NCI-H187 treated with DMSO at 0.1 percent for 48 hours (cell line): Measurements from ENCODE around the gene OR6C2.
"Not testable (repeated sequence)": the region's sequence is repeated elsewhere in the genome, so short reads cannot be mapped to it uniquely, and the experiment has no call there.

Experiments
- DNase-seq: peaks from one replicate; lab custom pipeline; 2025; lab: John Stamatoyannopoulos, UW

The OR6C2 gene

DNA sequence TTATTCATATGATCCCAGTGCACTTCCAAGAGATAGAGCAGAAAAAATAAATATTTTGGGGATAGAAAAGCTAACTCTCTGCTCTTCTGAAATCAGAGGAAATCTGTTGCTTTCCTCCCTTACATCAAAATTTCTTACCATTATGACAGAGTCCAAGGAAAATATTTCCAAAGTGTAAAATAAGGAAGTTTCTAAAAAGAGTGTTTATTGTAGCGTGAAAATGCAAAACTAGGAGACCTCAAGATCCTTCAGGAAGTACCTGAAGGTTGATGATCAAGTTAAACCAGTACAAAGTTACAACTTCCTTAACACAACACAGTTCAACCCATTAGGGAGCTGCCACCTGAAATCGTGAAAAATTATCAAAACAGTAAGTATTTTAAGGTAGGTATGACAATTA lies at the start of gene OR6C2:
OR6C2 (plus strand) TSS at position 301 of the 400 bp plus-strand sequence. CDS start 8,138 bp downstream, outside the sequence.
- DNase-seq, result no peak

DNA sequence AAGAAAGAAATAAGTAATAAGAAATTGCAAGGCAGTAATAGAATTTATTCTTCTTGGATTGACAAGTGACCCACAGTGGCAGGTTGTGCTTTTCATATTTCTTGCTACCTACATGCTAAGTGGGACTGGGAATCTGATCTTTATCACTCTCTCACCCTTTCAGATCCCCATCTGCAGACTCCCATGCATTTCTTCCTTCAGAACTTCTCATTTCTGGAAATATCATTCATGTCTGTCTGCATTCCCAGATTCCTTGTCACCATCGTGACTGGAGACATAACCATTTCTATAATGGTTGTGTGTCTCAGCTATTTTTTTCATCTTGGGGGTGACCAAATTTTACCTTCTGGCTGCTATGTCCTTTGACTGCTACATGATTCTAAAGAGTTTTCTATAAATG lies 47.5 kb upstream of the OR6C2 start:
- DNase-seq, result no peak

DNA sequence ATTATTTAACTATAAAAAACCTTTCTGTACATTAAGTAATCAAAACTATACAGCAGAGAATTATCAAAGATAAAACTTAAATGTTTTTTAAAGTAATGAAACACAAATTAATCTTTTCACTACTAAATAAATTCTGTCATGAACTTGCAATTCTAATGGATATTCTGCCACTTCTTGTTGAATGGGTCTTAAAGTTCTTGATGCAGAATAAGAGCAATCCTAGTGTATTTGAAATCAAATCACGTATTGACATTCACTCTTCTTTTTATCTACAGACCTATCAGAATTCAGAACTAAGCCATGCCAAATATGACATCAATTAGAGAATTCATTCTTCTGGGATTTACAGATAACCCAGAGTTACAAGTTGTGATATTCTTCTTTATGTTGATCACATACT lies 43.6 kb upstream of the OR6C2 start, which contains the start of gene OR6C65:
OR6C65 (plus strand) TSS at position 301 of the 400 bp plus-strand sequence; CDS start at position 301, 0 bp downstream.
- no peak for DNase-seq

DNA sequence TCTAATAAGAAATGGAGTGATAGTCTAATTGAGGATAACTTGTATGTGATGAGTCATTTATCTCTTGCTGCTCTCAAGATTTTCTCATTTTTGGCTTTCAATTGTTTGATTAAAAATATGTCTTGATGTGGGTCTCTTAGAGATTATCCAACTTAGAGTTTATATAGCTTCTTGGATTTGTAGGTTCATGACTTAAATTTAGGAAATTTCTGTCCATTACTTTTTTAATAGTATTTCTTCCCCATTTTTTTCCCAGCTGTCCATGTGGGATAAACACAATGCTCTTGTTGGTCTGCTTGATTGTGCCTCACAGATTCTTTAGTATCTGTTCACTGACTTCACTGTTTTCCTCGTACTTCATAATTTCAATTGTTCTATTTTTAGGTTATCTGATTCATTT lies 36.0 kb upstream of the OR6C2 start:
- DNase-seq, result no peak

DNA sequence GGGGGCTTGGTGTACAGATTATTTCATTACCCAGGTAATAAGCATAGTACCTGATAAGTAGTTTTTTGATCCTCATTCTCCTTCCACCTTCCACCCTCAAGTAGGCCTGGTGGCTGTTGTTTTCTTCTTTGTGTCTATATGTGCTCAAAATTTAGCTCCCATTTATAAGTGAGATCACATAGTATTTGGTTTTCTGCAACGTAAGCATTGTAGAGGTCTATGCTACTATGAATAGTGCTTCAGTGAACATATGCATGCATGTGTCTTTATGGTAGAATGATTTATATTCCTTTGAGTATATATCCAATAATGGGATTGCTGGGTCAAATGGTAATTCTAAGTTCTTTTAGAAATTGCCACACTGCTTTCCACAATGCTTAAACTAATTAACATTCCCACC lies 34.7 kb upstream of the OR6C2 start:
- DNase-seq, result not testable (repeated sequence)

DNA sequence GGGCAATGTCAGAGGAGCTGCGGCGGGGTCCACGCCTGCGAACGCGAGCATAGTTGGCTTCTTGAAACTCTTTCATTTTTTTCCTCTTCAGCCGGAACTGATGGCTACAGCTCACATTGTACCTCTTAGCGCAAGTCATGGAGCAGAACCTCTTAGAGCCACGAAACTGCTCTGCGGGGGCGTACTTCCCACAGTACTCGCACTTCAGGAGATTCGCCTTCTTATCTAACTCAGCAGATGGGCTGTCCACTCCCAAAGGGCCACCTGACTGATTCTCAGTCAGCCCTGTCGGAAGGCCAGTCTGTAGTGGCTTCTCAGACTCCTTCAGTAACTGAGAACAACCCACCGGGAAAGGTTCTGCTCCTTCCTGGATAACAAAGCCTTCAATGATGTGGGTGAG lies 31.7 kb upstream of the OR6C2 start:
- DNase-seq, result not testable (repeated sequence)

DNA sequence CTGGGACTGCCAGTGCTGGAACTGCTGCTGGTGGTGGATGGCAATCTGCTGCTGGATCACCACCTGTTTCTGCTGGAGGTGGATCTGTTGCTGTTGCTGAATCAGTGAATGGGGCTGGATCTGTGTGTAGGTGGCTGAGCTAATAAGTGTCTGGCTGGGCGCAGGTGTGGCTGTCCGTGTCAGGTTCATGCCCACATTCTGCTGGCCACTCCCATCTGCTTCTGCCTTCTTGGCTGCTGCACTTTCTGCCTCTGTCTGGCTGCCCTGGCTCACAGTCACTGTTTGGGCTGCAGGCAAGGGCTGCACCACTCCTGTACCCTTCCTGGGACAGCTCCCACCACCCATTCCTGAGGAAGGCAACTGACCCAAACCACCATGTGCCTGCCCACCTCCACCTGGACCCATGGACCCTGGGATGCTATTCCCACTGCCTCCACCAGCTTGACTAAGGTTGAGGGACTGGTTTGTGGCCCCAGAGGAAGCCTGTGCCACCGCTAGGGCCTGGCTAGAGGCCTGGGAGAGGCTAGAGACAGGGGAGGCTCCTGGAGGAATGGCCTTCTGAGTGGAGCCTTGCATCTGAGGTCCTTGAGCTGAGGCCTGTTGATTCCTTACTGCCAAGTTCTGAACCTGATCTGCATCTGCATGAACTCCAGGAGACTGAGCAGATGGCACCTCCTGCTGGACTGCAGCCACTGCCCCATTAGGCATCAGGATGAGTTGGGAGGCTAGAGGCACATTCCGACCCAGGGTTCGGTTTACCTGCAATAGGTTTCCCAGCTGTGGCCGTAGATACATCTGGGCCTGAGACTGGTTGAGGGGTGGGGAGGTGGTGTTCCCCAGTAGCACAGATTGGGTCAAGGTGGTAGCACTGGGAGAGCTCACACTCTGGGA lies 30.1 kb upstream of the OR6C2 start:
- DNase-seq, result not testable (repeated sequence)

DNA sequence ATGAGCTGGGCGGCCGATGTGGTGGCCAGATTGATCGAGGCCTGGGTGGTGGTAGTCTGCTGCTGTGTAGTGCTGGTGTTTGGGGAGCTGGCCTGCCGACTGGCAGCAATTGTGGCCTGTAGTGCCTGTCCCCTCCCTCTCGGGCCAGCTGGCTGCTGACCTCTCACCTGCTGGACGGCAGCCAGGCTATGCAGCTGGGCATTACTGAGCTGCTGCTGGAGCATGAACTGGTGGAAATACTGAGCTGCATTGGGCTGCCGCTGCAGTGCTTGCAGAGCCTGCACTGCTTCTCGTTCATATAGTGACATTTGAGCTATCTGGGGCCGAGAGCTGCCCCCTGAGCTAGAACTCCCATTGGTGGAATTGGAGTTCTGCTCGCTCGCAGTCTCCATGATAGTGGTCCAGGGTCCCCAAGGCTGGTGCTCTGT lies 29.5 kb upstream of the OR6C2 start:
- not testable (repeated sequence) for DNase-seq

DNA sequence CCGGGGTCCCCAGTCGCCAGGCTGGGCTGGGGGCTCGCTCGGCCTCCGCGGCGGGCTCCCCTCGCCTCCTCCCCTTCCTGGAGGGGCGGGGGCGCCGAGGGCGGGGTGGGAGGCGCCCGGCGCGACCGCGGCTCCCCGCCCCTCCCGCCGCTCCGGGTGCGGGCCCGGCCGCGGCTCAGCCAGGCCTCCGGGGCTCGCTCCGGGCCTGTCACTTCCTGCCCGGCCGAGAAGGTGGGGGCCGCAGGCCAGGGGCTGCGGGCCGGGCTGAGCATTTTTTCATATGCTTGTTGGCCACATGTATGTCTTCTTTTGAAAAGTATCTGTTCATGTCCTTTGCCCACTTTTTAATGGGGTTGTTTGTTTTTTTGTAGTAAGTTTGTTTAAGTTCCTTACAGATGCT lies 29.0 kb upstream of the OR6C2 start:
- DNase-seq, result not testable (repeated sequence)

DNA sequence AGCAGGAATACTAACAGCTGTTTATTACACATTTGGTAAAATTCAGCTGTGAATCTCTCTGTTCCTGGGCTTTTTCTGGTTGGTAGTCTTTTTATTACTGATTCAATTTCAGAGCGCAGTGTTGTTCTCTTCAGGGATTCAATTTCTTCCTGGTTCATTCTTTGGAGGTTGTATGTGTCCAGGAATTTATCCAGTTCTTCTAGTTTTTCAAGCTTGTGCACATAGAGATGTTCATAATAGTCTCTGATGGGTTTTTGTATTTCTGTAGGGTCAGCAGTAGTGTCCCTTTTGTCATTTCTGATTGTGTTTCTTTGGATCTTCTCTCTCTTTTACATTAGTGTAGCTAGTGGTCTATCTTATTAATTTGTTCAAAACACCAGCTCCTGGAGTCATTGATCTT lies 26.9 kb upstream of the OR6C2 start:
- DNase-seq, result no peak

DNA sequence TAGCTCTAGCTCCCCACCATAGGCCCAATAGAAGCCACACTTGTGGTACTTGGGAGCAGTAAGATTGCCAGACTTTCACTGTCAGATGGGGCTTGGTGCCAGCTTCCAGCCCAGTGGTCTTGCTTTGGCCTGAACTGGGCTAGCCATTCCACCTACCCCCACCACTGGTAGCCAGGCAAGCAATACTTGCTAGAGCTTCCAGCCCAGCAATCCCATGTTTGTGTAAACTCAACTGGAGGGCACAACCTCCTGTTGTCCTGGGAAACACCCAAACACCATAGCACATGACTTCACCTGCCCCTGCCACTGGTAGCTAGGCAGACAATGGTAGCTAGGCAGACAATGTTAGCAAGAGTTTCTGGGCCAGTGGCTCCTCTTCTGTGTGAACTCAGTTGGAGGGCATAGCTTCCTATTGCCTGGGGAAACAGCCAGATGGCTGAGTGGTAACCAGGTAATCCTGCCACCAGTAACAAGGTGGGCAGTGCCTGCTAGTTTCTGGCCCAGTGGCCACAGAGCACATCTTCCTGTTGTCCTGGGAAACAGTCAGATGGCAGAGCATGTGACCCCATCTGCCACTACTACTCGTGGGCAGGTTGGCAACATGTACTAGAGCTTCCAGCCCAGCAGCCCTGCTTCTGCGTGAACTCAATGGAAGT lies 23.4 kb upstream of the OR6C2 start:
- no peak for DNase-seq

DNA sequence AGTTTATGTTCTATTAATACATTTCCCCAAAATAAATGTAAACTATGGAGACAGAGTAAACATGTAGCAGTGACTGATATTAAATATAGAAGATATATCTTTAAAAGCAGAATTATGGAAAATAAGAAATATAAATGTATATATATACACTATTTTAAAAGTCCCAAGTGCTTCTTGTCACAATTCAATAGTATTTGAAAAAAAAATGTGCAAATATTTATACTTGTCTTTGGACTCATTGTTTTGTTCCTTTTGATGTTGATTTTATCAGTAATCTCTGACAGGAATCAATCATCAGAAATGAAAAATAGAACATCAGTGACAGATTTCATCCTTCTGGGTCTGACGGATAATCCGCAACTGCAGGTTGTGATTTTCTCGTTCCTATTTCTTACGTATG lies 17.9 kb upstream of the OR6C2 start, which contains the start of gene OR6C76:
OR6C76 (plus strand) TSS at position 301 of the 400 bp plus-strand sequence; CDS start at position 301, 0 bp downstream.
- no peak for DNase-seq

DNA sequence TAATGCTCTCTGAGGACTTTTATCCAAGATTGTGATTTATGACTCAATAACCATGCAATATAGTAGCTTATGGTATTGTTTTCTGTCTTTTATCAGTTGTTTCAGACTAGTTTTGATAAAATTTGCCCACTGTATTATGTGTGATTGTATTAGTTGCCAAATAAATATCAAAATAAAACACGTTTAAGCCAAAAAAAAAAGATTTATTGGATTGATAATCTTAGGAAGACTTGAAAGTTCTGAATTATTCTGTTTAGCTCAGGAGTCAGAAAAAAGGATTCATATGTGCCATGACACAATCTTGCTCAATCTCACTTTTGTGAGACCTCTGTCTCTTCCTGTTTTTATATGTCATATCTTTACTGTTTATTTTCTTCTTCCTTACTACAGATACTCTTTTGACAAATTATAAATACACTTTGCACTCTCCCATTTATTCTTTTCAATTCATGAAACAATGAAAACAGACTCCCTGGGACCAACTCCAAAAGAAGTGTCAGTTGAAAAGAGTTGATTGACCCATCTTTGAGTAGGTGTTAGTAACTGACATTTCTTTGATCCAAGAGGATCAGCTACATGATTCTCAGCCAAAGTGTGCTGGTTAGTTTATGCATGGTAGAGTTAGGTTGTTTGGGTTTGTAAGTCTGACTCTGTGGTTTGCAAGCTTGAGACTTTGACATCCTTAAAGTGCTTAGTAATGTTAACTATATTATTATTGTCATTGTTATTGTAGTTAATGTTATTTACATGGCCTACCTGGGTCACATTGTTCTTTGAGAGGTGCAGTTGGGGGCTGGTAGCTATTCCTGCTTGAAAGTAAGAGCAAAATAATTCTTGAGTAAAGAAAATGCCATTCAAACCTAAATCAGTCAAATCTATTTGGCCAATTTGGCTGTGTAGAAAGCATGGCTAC lies 15.3 kb upstream of the OR6C2 start:
- DNase-seq, result no peak

DNA sequence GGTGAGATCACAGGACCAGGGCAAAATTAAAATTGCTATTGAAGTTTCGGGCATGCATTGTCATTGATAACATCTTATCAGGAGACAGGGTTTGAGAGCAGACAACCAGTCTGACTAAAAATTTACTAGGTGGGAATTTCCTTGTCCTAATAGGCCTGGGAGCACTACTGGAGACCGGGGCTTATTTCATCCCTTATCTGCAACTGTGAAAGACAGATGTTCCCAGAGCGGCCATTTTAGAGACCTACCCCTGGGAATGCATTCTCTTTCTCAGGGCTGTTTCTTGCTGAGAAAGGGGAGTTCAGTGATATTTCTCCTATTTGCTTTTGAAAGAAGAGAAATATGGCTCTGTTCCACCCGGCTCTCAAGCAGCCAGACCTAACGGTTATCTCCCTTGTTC lies 2.6 kb upstream of the OR6C2 start:
- DNase-seq, result not testable (repeated sequence)

DNA sequence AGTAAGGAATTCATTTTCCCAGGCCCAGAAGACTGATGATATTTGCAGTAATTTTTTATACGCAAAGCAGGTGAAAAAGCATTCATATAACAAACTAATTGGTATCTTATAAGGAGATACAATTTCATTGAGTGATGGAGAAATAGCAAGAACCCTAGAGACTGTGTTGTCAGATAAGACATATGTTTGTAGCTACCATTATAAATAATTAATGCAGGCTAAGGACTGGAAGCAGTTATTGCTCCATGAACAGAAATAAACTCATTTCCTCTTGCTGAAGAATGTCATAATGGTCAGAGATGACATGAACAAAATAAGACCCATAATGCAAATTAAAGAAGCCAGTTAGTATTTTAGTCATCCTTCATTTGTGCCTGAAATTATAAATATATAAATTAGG lies 1.5 kb downstream of the OR6C2 start:
- DNase-seq, result no peak

DNA sequence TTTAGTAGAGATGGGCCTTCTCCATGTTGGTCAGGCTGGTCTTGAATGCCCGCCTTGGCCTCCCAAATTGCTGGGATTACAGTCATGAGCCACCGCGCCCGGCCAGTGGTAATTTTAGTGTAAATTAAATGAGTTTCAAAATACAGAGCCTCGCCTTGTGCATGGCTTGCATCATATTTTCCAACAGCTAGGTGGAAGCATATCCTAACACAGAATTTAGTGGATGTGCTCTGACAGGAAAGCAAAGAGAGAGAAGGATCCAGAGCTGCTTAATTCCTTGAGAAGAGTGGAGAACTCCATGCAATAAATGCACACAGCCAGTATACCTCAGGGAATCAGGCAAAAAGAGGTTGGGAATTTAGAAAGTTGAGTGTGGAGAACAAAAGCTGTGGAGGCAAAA lies 2.5 kb downstream of the OR6C2 start:
- no peak for DNase-seq

DNA sequence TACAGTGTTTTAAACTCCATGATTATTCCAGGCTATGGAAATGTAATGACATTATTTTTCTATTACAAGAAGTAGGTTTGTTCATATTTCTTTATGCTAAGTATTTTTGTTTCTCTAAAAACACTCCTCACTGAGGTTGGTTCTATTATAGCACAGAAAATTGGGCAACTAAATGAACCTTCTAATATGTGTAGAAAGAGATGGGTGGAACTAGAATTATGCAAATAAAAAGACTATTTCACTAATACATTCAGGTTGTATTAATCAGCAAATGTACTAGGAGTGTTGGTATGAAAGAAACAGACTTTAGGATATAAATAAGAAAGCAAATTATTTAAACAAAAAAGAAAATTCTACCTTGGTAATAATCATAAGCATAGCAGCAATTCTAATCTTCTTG lies 4.9 kb downstream of the OR6C2 start:
- no peak for DNase-seq

DNA sequence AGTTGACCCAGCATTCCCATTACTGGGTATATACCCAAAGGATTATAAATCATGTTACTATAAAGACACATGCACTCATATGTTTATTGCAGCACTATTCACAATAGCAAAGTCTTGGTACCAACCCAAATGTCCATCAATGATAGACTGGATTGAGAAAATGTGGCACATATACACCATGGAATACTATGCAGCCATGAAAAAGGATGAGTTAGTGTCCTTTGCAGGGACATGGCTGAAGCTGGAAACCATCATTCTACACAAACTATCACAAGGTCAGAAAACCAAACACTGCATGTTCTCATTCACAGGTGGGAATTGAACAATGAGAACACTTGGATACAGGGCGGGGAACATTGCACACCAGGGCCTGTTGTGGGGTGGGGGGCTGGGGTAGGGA lies 21.1 kb downstream of the OR6C2 start:
- DNase-seq, result not testable (repeated sequence)

DNA sequence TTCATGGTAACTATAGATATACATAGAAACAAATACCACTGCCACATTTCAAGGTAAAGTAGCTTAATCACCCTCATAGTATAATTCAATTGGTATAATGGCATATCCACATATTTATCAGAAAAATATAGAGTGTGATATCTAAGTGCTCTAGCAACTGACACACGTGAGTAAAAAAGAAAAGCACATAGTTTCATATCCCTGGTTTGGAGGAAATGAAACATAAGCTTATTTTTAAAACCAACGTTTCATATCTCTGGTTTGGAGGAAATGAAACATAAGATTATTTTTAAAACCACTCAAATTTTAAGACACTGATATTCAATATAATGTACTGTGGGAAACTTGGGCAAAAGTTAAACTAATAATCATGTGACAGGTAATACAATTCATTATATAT lies 24.0 kb downstream of the OR6C2 start:
- no peak for DNase-seq

DNA sequence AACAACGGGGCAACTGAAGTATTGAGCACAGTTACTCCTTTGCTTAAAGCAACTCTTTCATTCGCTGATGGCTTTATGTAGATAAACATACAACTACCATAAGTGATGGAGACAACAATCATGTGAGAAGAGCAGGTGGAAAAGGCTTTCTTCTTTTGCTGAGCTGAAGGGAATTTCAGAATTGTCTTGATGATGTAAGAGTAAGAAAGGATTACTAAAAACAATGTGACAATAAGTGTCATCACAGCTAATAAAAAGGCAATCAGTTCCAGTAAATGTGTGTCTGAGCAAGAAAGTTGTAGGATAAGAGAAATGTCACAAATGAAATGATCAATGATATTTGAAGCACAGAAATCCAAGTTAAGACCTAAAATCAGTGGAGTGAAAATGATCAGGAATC lies 25.4 kb downstream of the OR6C2 start:
- no peak for DNase-seq

DNA sequence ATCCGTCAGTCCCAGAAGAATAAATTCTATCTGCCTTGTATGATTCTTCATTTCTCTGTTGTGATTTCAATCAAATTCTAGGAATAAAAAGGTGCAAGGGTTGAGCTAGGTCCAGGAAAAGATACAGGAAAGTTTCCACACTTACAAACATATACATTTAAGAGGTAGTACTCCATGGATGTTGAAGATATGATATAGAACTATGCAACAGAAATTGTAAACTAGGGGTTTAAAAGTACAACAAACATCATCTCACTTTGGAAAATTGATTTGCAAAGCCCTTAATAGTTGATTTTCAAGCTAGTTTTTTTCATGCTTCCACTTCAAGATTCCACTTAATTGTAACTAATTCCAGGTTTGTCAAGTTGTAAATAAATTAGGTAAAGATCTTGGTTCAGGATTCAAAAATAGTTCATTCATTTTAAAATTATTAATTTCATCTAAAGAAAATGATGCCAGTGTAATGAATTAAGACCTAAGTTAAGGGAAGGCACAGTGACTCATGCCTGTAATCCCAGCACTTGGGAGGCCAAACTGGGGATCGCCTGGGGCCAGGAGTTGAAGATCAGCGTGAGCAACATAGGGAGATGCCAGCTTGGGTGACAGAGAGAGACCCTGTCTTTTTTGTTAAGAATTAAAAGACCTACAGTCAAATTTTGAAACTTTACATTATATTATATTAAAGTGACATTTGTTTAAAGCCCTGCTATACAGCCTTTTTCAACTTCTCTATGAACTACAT lies 26.4 kb downstream of the OR6C2 start, which contains the start of gene OR6C70:
OR6C70 (minus strand) TSS at position 51 of the 742 bp plus-strand sequence; CDS start at position 51, 0 bp downstream.
- no peak for DNase-seq
